Colon (tissue), 2 donors: ENCODE measurements around the gene PBX4.
"Not testable (repeated sequence)": the region's sequence is repeated elsewhere in the genome, so short reads cannot be mapped to it uniquely, and the experiment has no call there.

Experiments
- FAIRE-seq: peaks from 2 replicates; lab custom pipeline; 2012; peaks lifted over from hg19 to GRCh38; lab: Jason Lieb, UNC
- donor health status: control.
- donor health status: control.

Gene PBX4

GRCh38 chr19:19626516-19627472 is 8.3 kb upstream of the PBX4 start:
- FAIRE-seq, result no peak

GRCh38 chr19:19624032-19624570 is 5.6 kb upstream of the PBX4 start:
- FAIRE-seq, result no peak

- FAIRE-seq, result no peak
Observed at GRCh38 chr19:19623383-19623782, 4.9 kb upstream of the PBX4 start.

GRCh38 chr19:19619849-19620210 is 1.3 kb upstream of the PBX4 start:
- FAIRE-seq, result no peak

GRCh38 chr19:19619181-19619848 is 828 bp upstream of the PBX4 start:
- FAIRE-seq, result no peak

GRCh38 chr19:19615086-19615485 is 3.4 kb downstream of the PBX4 start:
- FAIRE-seq, result no peak

- FAIRE-seq, result no peak
Observed at GRCh38 chr19:19613506-19613905, 5.0 kb downstream of the PBX4 start.

- FAIRE-seq, result no peak
Observed at GRCh38 chr19:19610376-19611202, 7.9 kb downstream of the PBX4 start.

DNA sequence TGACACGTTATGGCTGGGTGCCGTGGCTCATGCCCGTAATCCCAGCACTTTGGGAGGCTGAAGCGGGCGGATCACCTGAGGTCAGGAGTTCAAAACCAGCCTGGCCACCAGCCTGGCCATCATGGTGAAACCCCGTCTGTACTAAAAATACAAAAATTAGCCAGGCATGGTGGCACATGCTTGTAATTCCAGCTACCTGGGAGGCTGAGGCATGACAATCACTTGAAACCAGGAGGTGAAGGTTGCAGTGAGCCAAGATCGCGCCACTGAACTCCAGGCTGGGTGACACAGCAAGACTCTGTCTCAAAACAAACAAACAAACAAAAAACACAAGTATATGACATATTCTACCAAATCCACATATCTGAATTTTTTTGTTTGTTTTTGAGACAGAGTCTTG is 11.8 kb downstream of the PBX4 start:
- FAIRE-seq, result not testable (repeated sequence)

GRCh38 chr19:19606021-19606420 is 12.5 kb downstream of the PBX4 start:
- FAIRE-seq, result peak; percentile 43

DNA sequence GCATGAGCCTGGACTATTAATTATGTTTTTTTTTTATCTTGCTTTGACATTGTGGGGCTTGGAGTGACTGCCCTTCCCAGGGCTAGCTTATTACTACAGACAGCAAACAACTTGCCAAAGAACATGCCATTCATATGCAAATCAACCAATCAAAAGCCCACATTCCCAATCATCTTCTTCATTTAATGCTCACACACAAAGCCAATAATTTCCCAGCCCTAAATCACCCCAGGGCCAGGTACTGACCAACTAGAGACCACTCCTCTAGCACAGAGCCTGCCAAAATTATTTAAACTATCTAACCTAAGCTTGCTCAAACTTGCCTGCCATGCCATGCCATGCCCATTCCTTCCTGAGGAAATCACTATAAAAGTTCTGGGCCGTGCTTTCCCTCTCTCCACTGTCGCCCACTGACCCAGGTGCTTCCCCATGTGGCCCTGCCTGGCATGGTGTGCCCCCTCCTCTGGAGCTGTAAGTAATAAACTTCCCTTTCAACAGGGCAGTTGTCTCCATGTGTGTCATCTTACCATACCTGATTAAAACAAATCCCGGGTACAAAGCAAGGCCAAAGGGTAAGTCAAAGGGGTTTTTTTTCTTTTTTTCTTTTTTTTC is 15.7 kb downstream of the PBX4 start:
- no peak for FAIRE-seq

GRCh38 chr19:19602136-19602712 is 16.3 kb downstream of the PBX4 start:
- FAIRE-seq, result no peak

GRCh38 chr19:19600793-19601330 is 17.6 kb downstream of the PBX4 start:
- FAIRE-seq, result no peak

GRCh38 chr19:19598728-19599451 is 19.6 kb downstream of the PBX4 start:
- FAIRE-seq, result not testable (repeated sequence)

GRCh38 chr19:19597809-19598306 is 20.6 kb downstream of the PBX4 start:
- FAIRE-seq, result no peak

GRCh38 chr19:19595171-19595701 is 23.3 kb downstream of the PBX4 start:
- FAIRE-seq, result no peak

GRCh38 chr19:19594381-19594780 is 24.1 kb downstream of the PBX4 start:
- no peak for FAIRE-seq

GRCh38 chr19:19592690-19593089 is 25.8 kb downstream of the PBX4 start:
- no peak for FAIRE-seq

GRCh38 chr19:19591133-19591825 is 27.2 kb downstream of the PBX4 start:
- no peak for FAIRE-seq
